Heart right ventricle (tissue), 16 donors: Measurements from ENCODE around the gene TMTC3. TPM values are rescaled to one million over a fixed set of nuclear protein-coding genes. Genes with fewer than 3 reads are reported as not detected.
A peak's percentile ranks its signal among the peaks of the same experiment; 100 is the strongest.

Experiments used
- ATAC-seq, 8 donors: fragments of 200-7000 bp; cut with Tn5 transposase; one replicate each; pipeline ENCODE4 v1.9.1; 2020; ENCODE audit warnings: mild to moderate bottlenecking in 8 of 8, moderate library complexity in 8 of 8, moderate number of reproducible peaks in 1 of 8
- DNase-seq, 2 donors: peaks; one replicate each; pipeline ENCODE4 v3.0.0-alpha.2; 2020
- H3K27ac ChIP-seq, 10 donors: fragments of 200-600 bp; sonication (generic) in 2 of 10; one replicate each; pipeline versions ENCODE4 v1.5.0 to v1.8.0; 2020 to 2022; ENCODE audit warnings: mild to moderate bottlenecking in 3 of 10
- H3K27me3 ChIP-seq, 7 donors: fragments of 200-600 bp; one replicate each; pipeline ENCODE4 v1.8.0; 2021 to 2022; ENCODE audit warnings: mild to moderate bottlenecking in 2 of 7
- H3K36me3 ChIP-seq, 9 donors: fragments of 200-600 bp; sonication (generic) in 1 of 9; one replicate each; pipeline versions ENCODE4 v1.5.0 to v1.8.0; 2020 to 2022; ENCODE audit warnings: mild to moderate bottlenecking in 2 of 9
- H3K4me1 ChIP-seq, 9 donors: fragments of 200-600 bp; sonication (generic) in 1 of 9; one replicate each; pipeline versions ENCODE4 v1.5.0 to v1.8.0; 2020 to 2022; ENCODE audit warnings: mild to moderate bottlenecking in 4 of 9
- H3K4me3 ChIP-seq, 10 donors: fragments of 200-600 bp; sonication (generic) in 2 of 10; one replicate each; pipeline versions ENCODE4 v1.5.0 to v1.8.0; 2020 to 2022; ENCODE audit warnings: mild to moderate bottlenecking in 7 of 10, moderate library complexity in 2 of 10
- H3K9me3 ChIP-seq, 11 donors: fragments of 200-600 bp in 10 of 11; sonication (generic) in 2 of 11; one replicate each; pipeline versions ENCODE4 v1.5.0 to v1.8.0; 2013 to 2022; ENCODE audit warnings: mild to moderate bottlenecking in 2 of 11, control low read depth in 1 of 11, moderate library complexity in 1 of 11
- CTCF ChIP-seq, 9 donors: fragments of 200-600 bp; sonication (generic) in 2 of 9; IDR thresholded peaks; one replicate each; pipeline versions ENCODE4 v1.5.0 to v1.8.0; 2021 to 2022; ENCODE audit warnings: antibody characterized with exemption in 9 of 9, mild to moderate bottlenecking in 5 of 9, moderate library complexity in 1 of 9
- WGBS, 2 donors: extraction: QIAGEN DNeasy Blood & Tissue Kit; methylation state at CpG; one replicate each; pipeline ENCODE4 v1.1.7; 2013; ENCODE audit warnings: inconsistent platforms in 1 of 2; 5-methylcytosine and 5-hydroxymethylcytosine counted together
- intact Hi-C, 10 donors: fragments of 100-400 bp; cut with DNase I; formaldehyde crosslinking; loops; one replicate each; pipeline versions ENCODE4 v1.11.1 to v1.14.2; 2022
- polyA plus RNA-seq, 2 donors: library from polyadenylated mRNA; stranded (reverse); fragments of 200-250 nt; gene quantifications; one replicate each; pipeline ENCODE4 v1.2.3, GENCODE V29; 2013
- total RNA-seq, 10 donors: library from RNA; stranded (reverse); fragmentation: NEBNext Ultra II Directional in 3 of 10; extraction: Animal tissue kit (Norgen Biotek cat#: 25700) in 3 of 10; gene quantifications; one replicate each; pipeline versions ENCODE4 v1.2.1 to v1.2.4, GENCODE V29; 2021 to 2023
- donor health status: Arrhythmogenic right ventricular cardiomyopathy.
- donor health status: ischemic (EF 13 %, LVEDD 7.1; RV severe dilation, severe dysfunction).
- donor health status: healthy with polysubstance abuse.
- donor health status: DM: no; HTN: yes; CAD: no.
- donor health status: DM: no; HTN: no; CAD: no.
- donor health status: ischemic (EF 25% LVEDD 6.9; RV normal size, moderate dysfunction).
- donor health status: ischemic (EF 25% LVEDD 5.7; RV mildly dilated, moderate dysfunction).
- donor health status: healthy.
- donor health status: DM: yes; HTN: yes; CAD: no.
- donor health status: Ischemic cardiomyopathy.
- donor health status: ischemic (EF 35%, LVEDD 5.7; RV mildly dilated, moderate dysfunction).
- donor health status: nonischemic (EF 11% LVEDD 7.7; RV severe dilation, severe dysfunction).
- donor health status: DM: yes; HTN: yes; CAD: no.
- donor health status: PGD.
- donor health status: ischemic (EF 29% LVEDD 5.4; RV normal size, mild dysfunction).
- donor health status: nonischemic (EF 23%, LVEDD 6.1; RV moderate dilation, normal function).

Gene TMTC3
- total and polyA plus RNA-seq, 12 donors, result 2.7 to 11.9 (median 8.6) TPM

- Histone ChIP-seq H3K27ac (peak overlapping the region in 3 of 10 donors; percentile 11 to 51 (median 24)), H3K36me3 (no peaks in the 10 kb centered on the region), H3K4me1 (peaks cover 0 to 4% (median 0%) of the 10 kb centered on the region in 9 donors), H3K4me3 (no peak overlapping the region), H3K27me3 (no peaks in the 10 kb centered on the region), H3K9me3 (peaks cover 0 to 6% (median 0%) of the 10 kb centered on the region in 11 donors)
- intact Hi-C loops, result no loop called here
- DNase-seq (no peak), ATAC-seq (no peak)
- no peak for TF ChIP-seq CTCF (IDR thresholded peaks at IDR 0.05)
Measured at GRCh38 chr12:88242939-88243338, 100.8 kb downstream of the TMTC3 start.

- no peak for TF ChIP-seq CTCF (IDR thresholded peaks at IDR 0.05)
- ATAC-seq, result no peak
- H3K4me3 ChIP-seq, result no peak overlapping the region
- no peak for DNase-seq
- H3K9me3 ChIP-seq, result peaks cover 0 to 6% (median 0%) of the 10 kb centered on the region in 11 donors
- 55 to 58% methylated on average over 4 of the region's 4 CpGs for WGBS, 2 donors
- no peaks in the 10 kb centered on the region for H3K36me3 ChIP-seq
- H3K27me3 ChIP-seq, result no peaks in the 10 kb centered on the region
- intact Hi-C loops, result no loop called here
- H3K4me1 ChIP-seq, result peaks cover 0 to 4% (median 0%) of the 10 kb centered on the region in 9 donors
- H3K27ac ChIP-seq, result no peak overlapping the region
Measured at GRCh38 chr12:88243982-88244381, 101.9 kb downstream of the TMTC3 start.

- H3K4me3 ChIP-seq, result no peak overlapping the region
- TF ChIP-seq CTCF (IDR thresholded peaks at IDR 0.05), result no peak
- no peak for DNase-seq
- 90 to 91% methylated on average over 1 of the region's 1 CpG for WGBS, 2 donors
- H3K9me3 ChIP-seq, result no peaks in the 10 kb centered on the region
- no peak overlapping the region for H3K27ac ChIP-seq
- H3K4me1 ChIP-seq, result peaks cover 0 to 4% (median 0%) of the 10 kb centered on the region in 9 donors
- H3K27me3 ChIP-seq, result no peaks in the 10 kb centered on the region
- intact Hi-C loops, result no loop called here
- ATAC-seq, result no peak
- H3K36me3 ChIP-seq, result no peaks in the 10 kb centered on the region
Measured at GRCh38 chr12:88245905-88246304, 103.8 kb downstream of the TMTC3 start.

GRCh38 chr12:88247241-88247643 is 105.1 kb downstream of the TMTC3 start:
- no peak for ATAC-seq
- Histone ChIP-seq H3K4me1 (peaks cover 0 to 4% (median 0%) of the 10 kb centered on the region in 9 donors), H3K27ac (no peak overlapping the region), H3K27me3 (no peaks in the 10 kb centered on the region), H3K36me3 (no peaks in the 10 kb centered on the region), H3K9me3 (no peaks in the 10 kb centered on the region), H3K4me3 (no peak overlapping the region)
- intact Hi-C loops, result no loop called here
- no peak for TF ChIP-seq CTCF (IDR thresholded peaks at IDR 0.05)
- no peak for DNase-seq
- 83 to 92% methylated on average over 2 of the region's 2 CpGs for WGBS, 2 donors
